B cell (primary cell): ENCODE measurements around the gene MFN2. TPM values are rescaled to one million over a fixed set of nuclear protein-coding genes. Genes with fewer than 3 reads are reported as not detected.
A peak's percentile ranks its signal among the peaks of the same experiment; 100 is the strongest.

Experiments
- ATAC-seq: fragments of 200-7000 bp; cut with Tn5 transposase; one replicate; pipeline ENCODE4 v1.10.0; 2021; ENCODE audit warnings: low read depth, mild to moderate bottlenecking, moderate number of reproducible peaks, moderate library complexity
- CTCF ChIA-PET: fragments of 350-600 bp; sonication (Branson Sonifier 250); formaldehyde crosslinking; loops from one replicate; lab custom pipeline; 2021; ENCODE audit warnings: antibody characterized with exemption, inconsistent platforms; lab: Charles Lee
- POLR2A ChIA-PET: fragments of 350-600 bp; sonication (Branson Sonifier 250); formaldehyde crosslinking; loops from one replicate; lab custom pipeline; 2021; ENCODE audit warnings: antibody characterized with exemption; lab: Charles Lee
- DNase-seq: peaks from one replicate; pipeline ENCODE4 v3.0.0; 2013
- H2AFZ ChIP-seq: 2 replicates; pipeline ENCODE4 v1.6.1; 2012; ENCODE audit warnings: mild to moderate bottlenecking, low read depth, low read length; ENCODE audit not compliant: insufficient read depth, poor library complexity, severe bottlenecking
- H3K27ac ChIP-seq, 2 donors: 1 replicate in 1 of 2; 2 replicates in 1 of 2; pipeline ENCODE4 v1.5.1; 2012 to 2013; ENCODE audit warnings: low read length in 2 of 2, mild to moderate bottlenecking in 2 of 2, moderate library complexity in 1 of 2
- H3K27me3 ChIP-seq, 4 experiments: fragments of 200-600 bp in 1 of 4; sonication (generic) in 1 of 4; replicated peaks in 1 of 4; 1 replicate in 2 of 4; 2 replicates in 2 of 4; pipeline versions ENCODE4 v1.6.1 to v1.7.0; 2013 to 2016; ENCODE audit warnings: low read length in 3 of 4, mild to moderate bottlenecking in 2 of 4, mixed read lengths in 1 of 4, moderate library complexity in 1 of 4; ENCODE audit not compliant: insufficient read depth in 4 of 4, control insufficient read depth in 3 of 4; ENCODE audit errors: control extremely low read depth in 1 of 4
- H3K36me3 ChIP-seq, 2 experiments: replicated peaks in 1 of 2; 1 replicate in 1 of 2; 2 replicates in 1 of 2; pipeline versions ENCODE4 v1.6.1 to v1.7.1; 2013; ENCODE audit warnings: low read length in 1 of 2; ENCODE audit not compliant: insufficient read depth in 2 of 2, control insufficient read depth in 1 of 2; ENCODE audit errors: control extremely low read depth in 1 of 2, extremely low read depth in 1 of 2
- H3K4me1 ChIP-seq, 2 donors: fragments of 200-600 bp in 1 of 2; sonication (generic) in 1 of 2; 1 replicate in 1 of 2; 2 replicates in 1 of 2; pipeline versions ENCODE4 v1.5.1 to v1.6.1; 2013 to 2017; ENCODE audit warnings: low read length in 2 of 2; ENCODE audit not compliant: control insufficient read depth in 2 of 2, insufficient read depth in 2 of 2
- H3K4me2 ChIP-seq: replicated peaks from 2 replicates; pipeline ENCODE3; 2012; ENCODE audit warnings: mild to moderate bottlenecking, low read depth, low read length; ENCODE audit not compliant: poor library complexity, severe bottlenecking
- H3K4me3 ChIP-seq, 5 experiments: fragments of 200-600 bp in 1 of 5; sonication (generic) in 1 of 5; 1 replicate in 3 of 5; 2 replicates in 2 of 5; pipeline versions ENCODE4 v1.5.1 to v1.7.0; 2011 to 2016; ENCODE audit warnings: low read length in 4 of 5, mild to moderate bottlenecking in 4 of 5, low read depth in 2 of 5, control low read depth in 1 of 5, moderate library complexity in 1 of 5; ENCODE audit not compliant: insufficient read depth in 1 of 5; ENCODE audit errors: control extremely low read depth in 1 of 5, extremely low read depth in 1 of 5
- H3K79me2 ChIP-seq: fragments of 200-600 bp; sonication (generic); one replicate; pipeline ENCODE4 v1.6.0; 2016; ENCODE audit warnings: low read length; ENCODE audit not compliant: control insufficient read depth, insufficient read depth
- H3K9ac ChIP-seq: fragments of 200-600 bp; sonication (generic); 2 replicates; pipeline ENCODE4 v1.6.1; 2017; ENCODE audit warnings: mild to moderate bottlenecking, low read length, moderate library complexity
- H3K9me3 ChIP-seq, 3 donors: one replicate each; pipeline versions ENCODE4 v1.6.1 to v1.7.1; 2013; ENCODE audit warnings: low read length in 2 of 3; ENCODE audit not compliant: control insufficient read depth in 2 of 3, insufficient read depth in 1 of 3; ENCODE audit errors: control extremely low read depth in 1 of 3
- H4K20me1 ChIP-seq: 2 replicates; pipeline ENCODE4 v1.6.0; 2012; ENCODE audit warnings: mild to moderate bottlenecking, low read length; ENCODE audit not compliant: insufficient read depth, control insufficient read depth, poor library complexity, severe bottlenecking
- H3K27ac Mint-ChIP-seq: one replicate; pipeline ENCODE4 v1.8.0; 2021; ENCODE audit warnings: mixed read lengths
- H3K27me3 Mint-ChIP-seq: one replicate; pipeline ENCODE4 v1.8.0; 2021; ENCODE audit warnings: mixed read lengths
- H3K4me1 Mint-ChIP-seq: one replicate; pipeline ENCODE4 v1.8.0; 2021; ENCODE audit warnings: mixed read lengths
- H3K4me3 Mint-ChIP-seq: one replicate; pipeline ENCODE4 v1.8.0; 2021; ENCODE audit warnings: mixed read lengths
- H3K9me3 Mint-ChIP-seq: one replicate; pipeline ENCODE4 v1.8.0; 2022; ENCODE audit warnings: mixed read lengths; ENCODE audit not compliant: insufficient read depth
- EZH2 ChIP-seq: IDR thresholded peaks from 2 replicates; pipeline ENCODE4 v1.6.1; 2012; ENCODE audit warnings: borderline replicate concordance, low read depth, mild to moderate bottlenecking, moderate library complexity, low read length; ENCODE audit not compliant: insufficient read depth, poor library complexity, severe bottlenecking
- WGBS: methylation state at CpG from one replicate; pipeline ENCODE4 v1.1.5; 2013; ENCODE audit warnings: missing lambda C conversion rate; ENCODE audit not compliant: insufficient coverage; 5-methylcytosine and 5-hydroxymethylcytosine counted together
- intact Hi-C: fragments of 100-400 bp; cut with micrococcal nuclease; formaldehyde crosslinking; loops from one replicate; pipeline ENCODE4 v1.10.0; 2022
- polyA plus RNA-seq: library from polyadenylated mRNA; depleted of rRNA; stranded (reverse); fragments of >200 nt; gene quantifications from 2 replicates; pipeline ENCODE4 v1.2.3, GENCODE V29; 2012
- total RNA-seq, 2 donors: library from RNA; stranded (reverse); fragments of 120-200 nt in 1 of 2; gene quantifications; 1 replicate in 1 of 2; 2 replicates in 1 of 2; pipeline versions ENCODE4 v1.2.3 to v1.2.4, GENCODE V29; 2013 to 2022
- TF ChIP-seq, protein P1 (sequence below): fragments of 200-600 bp; IDR thresholded peaks from one replicate; pipeline ENCODE4 v1.8.0; 2022; ENCODE audit warnings: antibody characterized with exemption, mild to moderate bottlenecking

MFN2 gene
- total and polyA plus RNA-seq, 2 donors (not counting 1 experiment from before 2014, with no cell fraction given) = 24.0 to 50.0 TPM

DNA sequence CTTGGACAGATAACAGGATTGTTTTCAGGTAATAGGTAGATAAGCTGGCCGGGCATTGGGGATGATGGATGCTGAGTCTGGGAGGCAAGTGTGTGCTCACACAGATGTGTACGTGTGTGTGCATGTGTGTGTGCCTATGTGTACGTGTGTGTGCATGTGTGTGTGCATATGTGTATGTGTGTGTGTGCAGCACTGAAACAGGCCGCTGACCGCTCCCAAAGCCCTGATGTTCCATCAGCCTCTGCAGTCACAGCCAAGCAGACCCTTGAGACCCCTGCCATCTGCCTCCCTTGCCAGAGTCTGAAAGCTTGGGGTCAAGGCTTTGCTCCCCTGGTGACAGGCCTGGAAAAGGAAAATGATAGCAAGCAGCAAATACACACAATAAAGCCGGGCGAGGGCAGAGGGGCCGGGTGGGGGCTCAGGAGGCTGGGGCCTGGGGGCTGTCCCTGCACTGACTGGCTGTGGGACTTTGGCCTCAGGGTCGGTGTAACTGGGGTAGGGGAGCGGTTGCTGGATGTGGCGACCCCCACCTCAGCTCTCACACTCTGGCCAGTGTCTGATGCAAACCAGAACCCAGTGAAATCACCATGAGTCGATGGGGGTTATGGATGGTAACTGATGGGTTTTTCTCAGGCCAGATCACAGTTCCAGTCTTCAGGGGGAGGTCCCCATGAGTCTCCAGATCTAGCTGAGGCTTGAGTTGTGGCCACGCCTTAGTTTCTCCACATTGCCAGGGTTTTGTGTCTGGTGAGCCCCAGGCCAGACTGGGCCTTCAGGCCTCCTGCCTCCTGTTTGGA is 73.7 kb downstream of the MFN2 start:
- Histone ChIP-seq H2AFZ (no peak overlapping the region), H3K27ac (no peak overlapping the region), H3K4me1 (peaks cover 7 to 11% of the 10 kb centered on the region in 2 donors), H3K27me3 (no peaks in the 10 kb centered on the region), H3K79me2 (no peaks in the 10 kb centered on the region), H3K9ac (no peak overlapping the region), H3K4me3 (no peak overlapping the region), H4K20me1 (no peaks in the 10 kb centered on the region), H3K4me2 (no peak overlapping the region), H3K36me3 (no peaks in the 10 kb centered on the region), H3K9me3 (peaks cover 0 to 4% (median 0%) of the 10 kb centered on the region in 3 donors)
- intact Hi-C loops = no loop called here
- ChIA-PET CTCF (no interaction called here), POLR2A (interaction anchor here (0.7 to 1.6 kb wide), 2 partner anchors 9 to 13 kb away, joined by 4 to 5 read pairs; partner anchors contain the start of gene TNFRSF8)
- H3K9me3 Mint-ChIP-seq = no peaks in the 10 kb centered on the region
- 71% methylated on average over 9 of the region's 13 CpGs for WGBS
- ATAC-seq (no peak), DNase-seq (no peak)
- peaks cover 18% of the 10 kb centered on the region for H3K4me1 Mint-ChIP-seq
- H3K27me3 Mint-ChIP-seq = no peaks in the 10 kb centered on the region
- no peak for TF ChIP-seq EZH2
- TF ChIP-seq, protein P1, sequence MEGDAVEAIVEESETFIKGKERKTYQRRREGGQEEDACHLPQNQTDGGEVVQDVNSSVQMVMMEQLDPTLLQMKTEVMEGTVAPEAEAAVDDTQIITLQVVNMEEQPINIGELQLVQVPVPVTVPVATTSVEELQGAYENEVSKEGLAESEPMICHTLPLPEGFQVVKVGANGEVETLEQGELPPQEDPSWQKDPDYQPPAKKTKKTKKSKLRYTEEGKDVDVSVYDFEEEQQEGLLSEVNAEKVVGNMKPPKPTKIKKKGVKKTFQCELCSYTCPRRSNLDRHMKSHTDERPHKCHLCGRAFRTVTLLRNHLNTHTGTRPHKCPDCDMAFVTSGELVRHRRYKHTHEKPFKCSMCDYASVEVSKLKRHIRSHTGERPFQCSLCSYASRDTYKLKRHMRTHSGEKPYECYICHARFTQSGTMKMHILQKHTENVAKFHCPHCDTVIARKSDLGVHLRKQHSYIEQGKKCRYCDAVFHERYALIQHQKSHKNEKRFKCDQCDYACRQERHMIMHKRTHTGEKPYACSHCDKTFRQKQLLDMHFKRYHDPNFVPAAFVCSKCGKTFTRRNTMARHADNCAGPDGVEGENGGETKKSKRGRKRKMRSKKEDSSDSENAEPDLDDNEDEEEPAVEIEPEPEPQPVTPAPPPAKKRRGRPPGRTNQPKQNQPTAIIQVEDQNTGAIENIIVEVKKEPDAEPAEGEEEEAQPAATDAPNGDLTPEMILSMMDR = no peak
- H3K4me3 Mint-ChIP-seq = no peak overlapping the region
- H3K27ac Mint-ChIP-seq = no peak overlapping the region

DNA sequence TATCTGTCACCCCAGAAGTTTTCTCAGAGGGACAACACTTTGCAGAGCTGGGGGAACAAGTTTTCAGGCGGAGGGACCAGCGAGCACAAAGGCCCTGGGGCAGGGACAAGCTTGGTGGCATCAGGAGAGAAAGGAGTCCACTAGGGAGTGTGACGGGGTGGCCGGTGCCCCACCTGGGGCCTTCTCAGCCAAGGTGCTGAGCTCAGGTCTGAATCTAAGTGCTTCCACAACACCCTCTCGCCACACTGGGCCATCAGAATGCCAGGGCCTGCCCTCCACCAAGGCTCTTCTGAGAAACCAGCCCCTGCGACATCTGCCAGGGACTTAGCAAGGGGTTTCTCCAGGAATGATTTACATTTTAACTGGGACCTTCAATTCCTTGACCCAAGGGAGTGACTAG is 75.0 kb downstream of the MFN2 start:
- peaks cover 13 to 16% of the 10 kb centered on the region in 2 donors for H3K4me1 ChIP-seq
- no peak for TF ChIP-seq EZH2
- TF ChIP-seq, protein P1 = no peak
- no peaks in the 10 kb centered on the region for H3K36me3 ChIP-seq
- no peaks in the 10 kb centered on the region for H3K79me2 ChIP-seq
- peaks cover 24% of the 10 kb centered on the region for H3K4me1 Mint-ChIP-seq
- no peak overlapping the region for H3K4me3 Mint-ChIP-seq
- no peak overlapping the region for H3K9ac ChIP-seq
- ATAC-seq (no peak), DNase-seq (no peak)
- intact Hi-C loops = no loop called here
- H3K27ac ChIP-seq = no peak overlapping the region
- ChIA-PET POLR2A (interaction anchor here (1.2 to 1.6 kb wide), 2 partner anchors 9 to 15 kb away, joined by 4 to 5 read pairs; no protein-coding TSS in a partner anchor), CTCF (interaction anchor here (0.8 to 2.6 kb wide), 2 partner anchors 24 to 221 kb away, joined by 3 to 9 read pairs; no protein-coding TSS in a partner anchor)
- no peaks in the 10 kb centered on the region for H4K20me1 ChIP-seq
- H3K4me2 ChIP-seq = no peak overlapping the region
- peak overlapping the region; percentile 37 for H3K27ac Mint-ChIP-seq
- WGBS = 99% methylated on average over 5 of the region's 6 CpGs
- H3K9me3 ChIP-seq = peaks cover 0 to 4% (median 0%) of the 10 kb centered on the region in 3 donors
- no peaks in the 10 kb centered on the region for H3K9me3 Mint-ChIP-seq
- H3K27me3 ChIP-seq = peaks cover 0 to 5% (median 0%) of the 10 kb centered on the region in 4 experiments
- no peak overlapping the region for H3K4me3 ChIP-seq
- no peak overlapping the region for H2AFZ ChIP-seq
- peaks cover 7% of the 10 kb centered on the region for H3K27me3 Mint-ChIP-seq
